SKM-1 (cell line): ENCODE data around the gene ZNF394.
"Not testable (repeated sequence)": the region's sequence is repeated elsewhere in the genome, so short reads cannot be mapped to it uniquely, and the experiment has no call there.

Experiments used
- DNase-seq: peaks from one replicate; lab custom pipeline; 2025; ENCODE audit not compliant: unreplicated experiment; lab: John Stamatoyannopoulos, UW

ZNF394 gene

GRCh38 chr7:99499721-99500636 lies at the start of gene ZNF394:
Gene ZNF394, minus strand, starts transcription at chr7:99500281. Its CDS starts 188 bp downstream, at chr7:99500093.
- DNase-seq: peak; percentile 63

GRCh38 chr7:99549545-99549944 lies 49.5 kb upstream of the ZNF394 start:
- not testable (repeated sequence) for DNase-seq

- not testable (repeated sequence) for DNase-seq
Measured at GRCh38 chr7:99545308-99545707, 45.2 kb upstream of the ZNF394 start.

- DNase-seq: no peak
Measured at GRCh38 chr7:99543916-99544315, 43.8 kb upstream of the ZNF394 start.

- DNase-seq: no peak
Measured at GRCh38 chr7:99543081-99543671, 43.1 kb upstream of the ZNF394 start.

- DNase-seq: no peak
Measured at GRCh38 chr7:99541212-99541611, 41.1 kb upstream of the ZNF394 start.

GRCh38 chr7:99540542-99540941 lies 40.5 kb upstream of the ZNF394 start:
- DNase-seq: no peak

- DNase-seq: no peak
Measured at GRCh38 chr7:99539213-99539811, 39.2 kb upstream of the ZNF394 start.

GRCh38 chr7:99535667-99536066 lies 35.6 kb upstream of the ZNF394 start:
- DNase-seq: no peak

GRCh38 chr7:99531354-99531765 lies 31.3 kb upstream of the ZNF394 start:
- no peak for DNase-seq

- DNase-seq: no peak
Measured at GRCh38 chr7:99525713-99526440, 25.8 kb upstream of the ZNF394 start.

GRCh38 chr7:99521399-99521798 lies 21.3 kb upstream of the ZNF394 start:
- DNase-seq: no peak

- DNase-seq: no peak
Measured at GRCh38 chr7:99514050-99514449, 14.0 kb upstream of the ZNF394 start.

GRCh38 chr7:99505324-99505662 lies 5.2 kb upstream of the ZNF394 start:
- DNase-seq: no peak

GRCh38 chr7:99504603-99505323 lies 4.7 kb upstream of the ZNF394 start, which contains the start of gene ZKSCAN5:
Gene ZKSCAN5, plus strand, starts transcription at chr7:99504662. Its CDS starts 1,383 bp downstream, at chr7:99506045.
- DNase-seq: peak; percentile 95

- DNase-seq: no peak
Measured at GRCh38 chr7:99504281-99504602, 4.2 kb upstream of the ZNF394 start.

- not testable (repeated sequence) for DNase-seq
Measured at GRCh38 chr7:99501236-99501635, 1.2 kb upstream of the ZNF394 start.

GRCh38 chr7:99500637-99501009 lies 542 bp upstream of the ZNF394 start:
- no peak for DNase-seq

- no peak for DNase-seq
Measured at GRCh38 chr7:99499371-99499720, 735 bp downstream of the ZNF394 start.

- no peak for DNase-seq
Measured at GRCh38 chr7:99498546-99498944, 1.5 kb downstream of the ZNF394 start.
